Ovary (tissue), 3 donors: ENCODE data around the gene AFF3.

Experiments
- CTCF ChIP-seq, 3 donors: fragments of 450-650 bp in 2 of 3; fragments of 200-600 bp in 1 of 3; IDR thresholded peaks; one replicate each; pipeline versions ENCODE4 v1.5.1 to v1.8.0; 2016 to 2022; ENCODE audit warnings: antibody characterized with exemption in 3 of 3, mild to moderate bottlenecking in 1 of 3
- EP300 ChIP-seq: sonication (generic); formaldehyde crosslinking; IDR thresholded peaks from one replicate; pipeline ENCODE4 v1.6.1; 2017; ENCODE audit warnings: antibody characterized with exemption
- POLR2A ChIP-seq: fragments of 450-650 bp; IDR thresholded peaks from one replicate; pipeline ENCODE4 v1.6.1; 2017; ENCODE audit warnings: antibody characterized with exemption, mild to moderate bottlenecking, moderate library complexity
- donor health status: DM: no; HTN: no; CAD: no.

- TF ChIP-seq CTCF (IDR thresholded peaks at IDR 0.05) (no peak), EP300 (no peak), POLR2A (no peak)
These were observed 498.5 kb downstream of the AFF3 start for GRCh38 chr2:99643787-99644418.
